Type B pancreatic cell (in vitro differentiated cells): ENCODE measurements around the gene EFCAB11. TPM values are rescaled to one million over a fixed set of nuclear protein-coding genes. Genes with fewer than 3 reads are reported as not detected.

Source experiments
- DNase-seq: peaks from one replicate; pipeline ENCODE4 v3.0.0; 2021; ENCODE audit warnings: mixed read lengths; ENCODE audit not compliant: unreplicated experiment; ENCODE audit errors: extremely low spot score
- H3K27ac Mint-ChIP-seq: 2 replicates; pipeline ENCODE4 v1.8.0; 2021; ENCODE audit warnings: mild to moderate bottlenecking, mixed read lengths
- H3K27me3 Mint-ChIP-seq: 2 replicates; pipeline ENCODE4 v1.8.0; 2021; ENCODE audit warnings: mixed read lengths
- H3K36me3 Mint-ChIP-seq: 2 replicates; pipeline ENCODE4 v1.8.0; 2021; ENCODE audit warnings: mixed read lengths
- H3K4me1 Mint-ChIP-seq: one replicate; pipeline ENCODE4 v1.8.0; 2021; ENCODE audit warnings: mixed read lengths; ENCODE audit not compliant: unreplicated experiment
- H3K4me3 Mint-ChIP-seq: 2 replicates; pipeline ENCODE4 v1.8.0; 2021; ENCODE audit warnings: mild to moderate bottlenecking, mixed read lengths
- H3K9me3 Mint-ChIP-seq: 2 replicates; pipeline ENCODE4 v1.8.0; 2021; ENCODE audit warnings: mixed read lengths
- total RNA-seq: library from RNA; stranded (reverse); gene quantifications from 2 replicates; pipeline ENCODE4 v1.2.1, GENCODE V29; 2021; ENCODE audit warnings: low replicate concordance
- TF ChIP-seq, protein P1 (sequence below): fragments of 200-600 bp; sonication (generic); conservative IDR thresholded peaks from 2 replicates; pipeline ENCODE4 v1.5.0; 2021; ENCODE audit warnings: antibody characterized with exemption, mild to moderate bottlenecking

Gene EFCAB11
- total RNA-seq, 1 donor from 2014 or later: 16.0 TPM

DNA sequence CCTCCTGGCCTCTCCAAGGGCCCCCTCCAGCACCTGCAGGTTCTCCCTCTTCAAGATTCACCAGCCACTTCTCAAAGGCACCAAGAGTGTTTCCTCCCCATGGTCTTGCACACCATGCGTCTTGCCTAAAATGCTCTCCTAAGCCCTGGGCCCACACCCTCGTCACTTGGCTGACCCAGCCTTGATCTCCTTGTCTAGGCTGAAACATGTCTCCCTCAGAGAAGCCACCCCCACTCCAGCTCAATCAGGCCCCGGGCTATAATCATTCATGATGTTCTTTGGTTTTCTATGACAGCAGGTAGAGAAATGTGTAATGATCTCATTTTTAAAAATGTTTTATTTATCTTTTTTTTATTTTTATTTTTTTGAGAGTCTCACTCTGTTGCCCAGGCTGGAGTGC lies 88.1 kb downstream of the EFCAB11 start:
- Mint-ChIP-seq H3K4me3 (no peak overlapping the region), H3K9me3 (no peaks in the 10 kb centered on the region), H3K27me3 (no peaks in the 10 kb centered on the region), H3K27ac (no peak overlapping the region), H3K4me1 (no peaks in the 10 kb centered on the region), H3K36me3 (no peaks in the 10 kb centered on the region)
- TF ChIP-seq, protein P1, sequence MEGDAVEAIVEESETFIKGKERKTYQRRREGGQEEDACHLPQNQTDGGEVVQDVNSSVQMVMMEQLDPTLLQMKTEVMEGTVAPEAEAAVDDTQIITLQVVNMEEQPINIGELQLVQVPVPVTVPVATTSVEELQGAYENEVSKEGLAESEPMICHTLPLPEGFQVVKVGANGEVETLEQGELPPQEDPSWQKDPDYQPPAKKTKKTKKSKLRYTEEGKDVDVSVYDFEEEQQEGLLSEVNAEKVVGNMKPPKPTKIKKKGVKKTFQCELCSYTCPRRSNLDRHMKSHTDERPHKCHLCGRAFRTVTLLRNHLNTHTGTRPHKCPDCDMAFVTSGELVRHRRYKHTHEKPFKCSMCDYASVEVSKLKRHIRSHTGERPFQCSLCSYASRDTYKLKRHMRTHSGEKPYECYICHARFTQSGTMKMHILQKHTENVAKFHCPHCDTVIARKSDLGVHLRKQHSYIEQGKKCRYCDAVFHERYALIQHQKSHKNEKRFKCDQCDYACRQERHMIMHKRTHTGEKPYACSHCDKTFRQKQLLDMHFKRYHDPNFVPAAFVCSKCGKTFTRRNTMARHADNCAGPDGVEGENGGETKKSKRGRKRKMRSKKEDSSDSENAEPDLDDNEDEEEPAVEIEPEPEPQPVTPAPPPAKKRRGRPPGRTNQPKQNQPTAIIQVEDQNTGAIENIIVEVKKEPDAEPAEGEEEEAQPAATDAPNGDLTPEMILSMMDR: no peak
- no peak for DNase-seq

DNA sequence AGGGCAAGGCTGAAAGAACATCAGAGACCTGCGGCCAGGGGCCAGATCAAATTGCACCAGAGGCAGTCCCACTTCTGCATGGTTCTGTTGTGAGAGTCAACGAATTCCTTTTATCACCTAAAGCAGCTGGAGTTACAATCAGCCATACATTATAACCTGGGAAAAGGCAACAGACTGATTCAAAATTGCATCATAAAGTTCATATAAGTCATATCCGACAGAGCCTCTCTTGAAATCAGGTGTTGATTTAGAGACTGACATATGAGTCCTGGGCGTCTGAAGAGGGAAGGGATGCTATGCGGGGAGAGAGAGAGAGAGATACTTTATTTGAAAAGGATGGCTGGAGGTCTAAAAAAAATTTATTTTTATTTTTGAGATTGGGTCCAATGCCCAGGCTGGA lies 89.4 kb downstream of the EFCAB11 start:
- Mint-ChIP-seq H3K27me3 (no peaks in the 10 kb centered on the region), H3K27ac (no peak overlapping the region), H3K4me3 (no peak overlapping the region), H3K36me3 (no peaks in the 10 kb centered on the region), H3K9me3 (peaks cover 5% of the 10 kb centered on the region), H3K4me1 (no peaks in the 10 kb centered on the region)
- DNase-seq: no peak
- TF ChIP-seq, protein P1: no peak

DNA sequence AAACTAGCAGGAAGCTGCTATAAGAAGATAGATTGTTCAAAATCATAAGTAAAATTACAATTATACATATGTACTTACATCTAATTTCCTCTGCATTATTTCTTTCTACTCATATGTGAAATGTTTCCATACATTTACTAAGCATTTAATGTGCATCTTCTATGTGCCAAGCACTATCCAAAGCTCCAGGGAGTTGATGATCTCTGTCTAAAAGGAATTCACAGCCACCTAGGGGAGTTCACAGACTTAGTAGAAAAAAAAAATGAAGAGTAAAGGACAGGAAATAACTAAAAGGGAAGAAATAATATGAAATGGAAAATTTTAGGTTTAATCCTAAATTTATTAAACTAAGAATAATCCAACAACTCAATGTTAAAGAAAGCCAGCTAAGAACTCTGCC lies 91.7 kb downstream of the EFCAB11 start:
- Mint-ChIP-seq H3K9me3 (peaks cover 5% of the 10 kb centered on the region), H3K36me3 (no peaks in the 10 kb centered on the region), H3K4me3 (no peak overlapping the region), H3K4me1 (no peaks in the 10 kb centered on the region), H3K27me3 (no peaks in the 10 kb centered on the region), H3K27ac (no peak overlapping the region)
- TF ChIP-seq, protein P1: no peak
- no peak for DNase-seq

DNA sequence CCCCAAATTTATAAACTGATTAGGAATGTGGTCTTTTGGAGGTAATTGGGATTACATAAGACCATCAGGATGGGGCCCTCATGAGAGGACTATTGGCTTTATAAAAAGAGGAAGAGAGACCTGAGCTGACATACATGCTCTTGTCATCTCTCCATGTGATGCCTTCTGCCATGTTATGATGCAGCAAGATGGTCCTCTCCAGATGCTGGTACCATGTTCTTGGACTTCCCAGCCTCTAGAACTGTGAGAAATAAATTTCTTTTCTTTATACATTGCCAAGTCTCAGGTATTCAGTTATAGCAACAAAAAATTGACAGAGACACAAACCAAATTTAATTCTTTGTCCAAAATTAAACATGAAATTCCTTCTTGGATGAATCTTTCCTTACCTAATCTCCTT lies 92.9 kb downstream of the EFCAB11 start:
- Mint-ChIP-seq H3K27me3 (no peaks in the 10 kb centered on the region), H3K4me3 (no peak overlapping the region)
- TF ChIP-seq, protein P1: no peak

DNA sequence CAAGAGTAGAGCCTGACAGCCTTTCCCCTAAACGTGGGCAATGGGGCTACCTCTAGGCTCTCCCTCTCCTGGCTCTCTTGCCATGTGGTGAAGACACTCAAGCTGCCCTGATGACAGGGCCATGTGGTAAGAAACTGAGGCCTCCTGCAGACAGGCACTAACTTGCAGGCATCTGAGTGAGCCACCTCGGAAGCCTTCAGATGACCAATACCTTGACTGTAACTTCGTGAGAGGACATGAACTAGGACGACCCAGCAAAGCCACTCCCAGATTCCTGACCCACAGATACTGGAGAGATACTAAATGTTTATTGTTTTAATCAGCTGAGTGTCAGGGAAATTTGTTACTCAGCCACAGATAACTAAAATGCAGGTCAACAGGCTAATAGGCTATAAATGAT lies 96.4 kb downstream of the EFCAB11 start:
- TF ChIP-seq, protein P1: no peak
- H3K27me3 Mint-ChIP-seq: no peaks in the 10 kb centered on the region
- peaks cover 5% of the 10 kb centered on the region for H3K9me3 Mint-ChIP-seq
- no peak overlapping the region for H3K27ac Mint-ChIP-seq
- no peak for DNase-seq
- no peak overlapping the region for H3K4me3 Mint-ChIP-seq
- no peaks in the 10 kb centered on the region for H3K36me3 Mint-ChIP-seq
- H3K4me1 Mint-ChIP-seq: no peaks in the 10 kb centered on the region

More for the DNA sequence above, 92.9 kb downstream of the EFCAB11 start:
- Mint-ChIP-seq H3K9me3 (peaks cover 5% of the 10 kb centered on the region), H3K4me1 (no peaks in the 10 kb centered on the region), H3K27ac (no peak overlapping the region), H3K36me3 (no peaks in the 10 kb centered on the region)
- no peak for DNase-seq

DNA sequence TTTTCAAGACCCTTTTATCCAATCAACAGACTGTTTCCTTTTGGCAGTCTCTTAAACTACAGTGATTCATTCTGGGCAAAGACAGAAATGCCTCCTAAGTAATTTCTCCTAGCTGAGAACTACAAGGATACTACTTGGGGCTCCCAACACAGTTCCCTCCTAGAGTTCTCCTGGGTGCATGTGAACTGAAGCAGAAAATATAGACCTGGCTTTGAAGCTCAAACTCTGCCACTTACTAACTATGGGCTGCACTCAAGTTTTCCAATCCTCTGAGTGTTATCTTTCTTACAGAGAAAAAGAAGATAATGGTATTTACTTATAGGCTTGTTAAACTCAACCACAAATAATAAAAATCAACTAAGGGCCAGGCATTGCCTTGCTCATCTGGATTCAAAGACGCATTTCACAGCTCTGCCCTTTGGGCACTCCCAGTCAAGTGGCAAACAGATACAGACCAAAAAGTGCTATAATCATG lies 97.6 kb downstream of the EFCAB11 start:
- no peak for DNase-seq
- H3K36me3 Mint-ChIP-seq: no peaks in the 10 kb centered on the region
- no peaks in the 10 kb centered on the region for H3K27me3 Mint-ChIP-seq
- no peak overlapping the region for H3K4me3 Mint-ChIP-seq
- peaks cover 5% of the 10 kb centered on the region for H3K9me3 Mint-ChIP-seq
- no peaks in the 10 kb centered on the region for H3K4me1 Mint-ChIP-seq
- peak overlapping the region; percentile 4 for H3K27ac Mint-ChIP-seq
- TF ChIP-seq, protein P1: no peak
